Measurements from ENCODE around the gene POLR1C.

GRCh38 chr6:43523284-43523683 is 6.4 kb downstream of the POLR1C start:
- TF ChIP-seq CTCF (IDR thresholded peaks at IDR 0.05; ENCODE audit: low read length) (no peak), EZH2 (IDR thresholded peaks at IDR 0.05; ENCODE audit: borderline replicate concordance, low read length) (no peak)
